GM12878 (cell line): Measurements from ENCODE around the gene KIF5C. TPM values are rescaled to one million over a fixed set of nuclear protein-coding genes. Genes with fewer than 3 reads are reported as not detected.

ENCODE experiments used
- ATAC-seq: fragments of 200-7000 bp; cut with Tn5 transposase; 3 replicates; pipeline ENCODE4 v1.9.1; 2020; ENCODE audit warnings: mild to moderate bottlenecking, moderate library complexity
- BruUV-seq: library from RNA; stranded (reverse); fragments of 400-500 nt; replicated peaks from 2 replicates; lab custom pipeline; 2021; lab: Mats Ljungman, UMichigan
- CTCF ChIA-PET: fragments of 300-600 bp; sonication (Branson Sonifier 250); formaldehyde crosslinking; extraction: SDS; loops from one replicate; lab custom pipeline; 2021; ENCODE audit warnings: inconsistent platforms; lab: Yijun Ruan, JAX
- POLR2A ChIA-PET: fragments of 350-600 bp; formaldehyde crosslinking; extraction: SDS; loops from one replicate; lab custom pipeline; 2021; ENCODE audit warnings: inconsistent platforms; lab: Charles Lee
- RAD21 ChIA-PET: fragments of 300-600 bp; sonication (Branson Sonifier 250); formaldehyde crosslinking; loops from one replicate; lab custom pipeline; 2023; ENCODE audit warnings: antibody characterized with exemption; ENCODE audit not compliant: unreplicated experiment; lab: Charles Lee
- SMC1A ChIA-PET: fragments of 300-600 bp; sonication (Branson Sonifier 250); formaldehyde crosslinking; loops from one replicate; lab custom pipeline; 2023; ENCODE audit not compliant: unreplicated experiment, uncharacterized antibody; lab: Charles Lee
- DNase-seq: peaks from one replicate; pipeline ENCODE4 v3.0.0-alpha.2; 2011; ENCODE audit warnings: low read depth, low spot score
- FAIRE-seq: peaks from 3 replicates; lab custom pipeline; 2011; peaks lifted over from hg19 to GRCh38; lab: Jason Lieb, UNC
- H2AFZ ChIP-seq: 2 replicates; pipeline ENCODE4 v1.6.0; 2011; ENCODE audit warnings: low read depth, low read length, control low read depth; ENCODE audit not compliant: control insufficient read depth
- H3K27ac ChIP-seq: 2 replicates; pipeline ENCODE4 v1.5.1; 2011; ENCODE audit warnings: control low read depth; ENCODE audit not compliant: control insufficient read depth, insufficient read depth
- H3K27me3 ChIP-seq, 2 experiments: replicated peaks in 1 of 2; 2 replicates each; pipeline versions ENCODE4 v1.6.0 to v1.6.1; 2011; ENCODE audit warnings: low read length in 1 of 2; ENCODE audit not compliant: control insufficient read depth in 2 of 2, insufficient read depth in 2 of 2
- H3K36me3 ChIP-seq, 2 experiments: 2 replicates each; pipeline ENCODE4 v1.5.1; 2011; ENCODE audit warnings: low read length in 1 of 2; ENCODE audit not compliant: control insufficient read depth in 2 of 2, insufficient read depth in 2 of 2
- H3K4me1 ChIP-seq: 2 replicates; pipeline ENCODE4 v1.6.1; 2011; ENCODE audit warnings: mild to moderate bottlenecking, low read length, moderate library complexity, mixed read lengths; ENCODE audit not compliant: control insufficient read depth, insufficient read depth
- H3K4me2 ChIP-seq: 2 replicates; pipeline ENCODE4 v1.6.0; 2011; ENCODE audit warnings: control low read depth; ENCODE audit not compliant: control insufficient read depth, insufficient read depth
- H3K4me3 ChIP-seq: fragments of 200-600 bp; sonication (generic); 2 replicates; pipeline ENCODE4 v1.5.1; 2016
- H3K79me2 ChIP-seq: 2 replicates; pipeline ENCODE4 v1.6.0; 2011; ENCODE audit warnings: low read length; ENCODE audit not compliant: control insufficient read depth, insufficient read depth
- H3K9ac ChIP-seq: 2 replicates; pipeline ENCODE4 v1.8.0; 2011; ENCODE audit warnings: low read length, control low read depth, mixed read lengths; ENCODE audit not compliant: control insufficient read depth, insufficient read depth
- H3K9me3 ChIP-seq: replicated peaks from 3 replicates; pipeline ENCODE4 v1.5.1; 2011; ENCODE audit warnings: mild to moderate bottlenecking, low read length; ENCODE audit not compliant: control insufficient read depth, insufficient read depth
- H4K20me1 ChIP-seq: 2 replicates; pipeline ENCODE4 v1.6.0; 2011; ENCODE audit not compliant: control insufficient read depth, insufficient read depth
- HDGF ChIP-seq: fragments of 450-650 bp; IDR thresholded peaks from 2 replicates; pipeline ENCODE4 v1.6.1; 2016; ENCODE audit warnings: antibody characterized with exemption
- WGBS: methylation state at CpG from one replicate; pipeline ENCODE4 v1.1.6; 2016; ENCODE audit warnings: low lambda C conversion rate; ENCODE audit not compliant: insufficient replicate concordance, insufficient coverage; ENCODE audit errors: missing lambda C conversion rate; 5-methylcytosine and 5-hydroxymethylcytosine counted together
- in situ Hi-C: fragments of 300-500 bp; cut with MboI; formaldehyde crosslinking; loops from 9 replicates; pipeline ENCODE4 v1.14.3; 2018; ENCODE audit warnings: mixed read lengths
- intact Hi-C: fragments of 100-400 bp; cut with micrococcal nuclease; formaldehyde crosslinking; loops from one replicate; pipeline ENCODE4 v1.14.2; 2022; ENCODE audit not compliant: unreplicated experiment
- polyA plus RNA-seq, 11 experiments: library from polyadenylated mRNA; depleted of rRNA in 4 of 11; unstranded in 6 of 11; stranded (reverse) in 5 of 11; fragments of >200 nt; fragmentation: Nextera tagmentation in 4 of 11; fragmentation: Illumina TruSeq in 1 of 11; extraction: Ambion mirVana in 4 of 11; extraction: Trizol in 1 of 11; gene quantifications; 1 replicate in 1 of 11; 2 replicates in 10 of 11; pipeline versions ENCODE4 v1.2.1 to v1.2.3, GENCODE V29; 2011 to 2016; ENCODE audit warnings: inconsistent platforms in 2 of 11, missing spikeins in 2 of 11, low read depth in 1 of 11
- small RNA-seq: library from RNA; depleted of rRNA; stranded (forward); fragments of <200 nt; gene quantifications from one replicate; pipeline ENCODE3, GENCODE V24; 2014
- total RNA-seq, 4 experiments: library from RNA; depleted of rRNA in 3 of 4; stranded (reverse); fragments of >200 nt in 3 of 4; fragmentation: Illumina TruSeq in 1 of 4; extraction: Trizol in 1 of 4; gene quantifications; 2 replicates each; pipeline versions ENCODE4 v1.2.1 to v1.2.3, GENCODE V29; 2013 to 2021

Gene KIF5C
- total and polyA plus RNA-seq, 10 of the 15 experiments (the other 5 are each of a cell fraction or from before 2014, with no cell fraction given) = 0.08 to 0.49 (median 0.24) TPM

DNA sequence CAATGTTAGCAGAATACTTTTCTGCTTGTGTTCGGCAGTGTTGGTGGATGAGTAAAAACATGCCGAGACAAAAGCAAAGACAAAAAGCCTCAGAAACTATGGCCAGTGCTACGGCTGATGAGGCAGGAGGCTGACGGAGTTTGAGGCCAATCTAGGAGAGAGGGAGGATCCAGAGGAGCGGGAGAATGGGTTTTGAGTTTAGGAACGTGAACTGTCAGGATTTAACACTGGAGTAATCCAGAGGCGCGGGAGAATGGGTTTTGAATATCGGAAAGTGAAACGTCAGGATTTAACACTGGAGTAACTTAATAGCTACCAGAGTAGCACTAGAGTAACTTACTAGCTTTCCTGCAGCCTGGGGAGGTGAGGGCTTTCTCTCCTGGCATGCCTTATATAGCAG lies 200.8 kb downstream of the KIF5C start:
- no peak overlapping the region for H3K27ac ChIP-seq
- CTCF ChIA-PET = no interaction called here
- no peaks in the 10 kb centered on the region for H3K36me3 ChIP-seq
- no peaks in the 10 kb centered on the region for H3K27me3 ChIP-seq
- H3K9ac ChIP-seq = no peak overlapping the region
- RAD21 ChIA-PET = no interaction called here
- FAIRE-seq = no peak
- H3K4me2 ChIP-seq = no peak overlapping the region
- no peak for TF ChIP-seq HDGF
- SMC1A ChIA-PET = no interaction called here
- intact Hi-C loops (no loop called here), in situ Hi-C loops (no loop called here)
- no peak for DNase-seq
- WGBS = 76% methylated on average over 10 of the region's 10 CpGs
- no peaks in the 10 kb centered on the region for H3K79me2 ChIP-seq
- POLR2A ChIA-PET = no interaction called here
- no peak overlapping the region for H2AFZ ChIP-seq
- no peaks in the 10 kb centered on the region for H3K9me3 ChIP-seq
- no peaks in the 10 kb centered on the region for H4K20me1 ChIP-seq
- ATAC-seq = no peak
- no TSS peak for BruUV-seq
- no peaks in the 10 kb centered on the region for H3K4me1 ChIP-seq
- H3K4me3 ChIP-seq = no peak overlapping the region

Small RNA genes lying within 50 kb of the gene (small RNA-seq; reads per million reads assigned to genes)
- gene RNU2-9P (not detected), gene UBBP3 (not detected)

Other genes starting within 250 kb of the KIF5C start
- gene EPC2, start 230.5 kb upstream of the KIF5C start, total RNA-seq (2014; rRNA removed) = 14.4 and 14.6 TPM in 2 replicates
- gene EPC2, start 230.5 kb upstream of the KIF5C start, total RNA-seq (2014; rRNA removed; fragmentation: Illumina TruSeq; extraction: Trizol) = 16.5 and 16.7 TPM in 2 replicates
- 14.8 and 16.1 TPM in 2 replicates for gene EPC2, start 230.5 kb upstream of the KIF5C start, total RNA-seq (2021)
- gene EPC2, start 230.5 kb upstream of the KIF5C start, polyA plus RNA-seq (2011; rRNA removed) = 14.8 and 17.2 TPM in 2 replicates
- gene EPC2, start 230.5 kb upstream of the KIF5C start, polyA plus RNA-seq (2014; fragmentation: Illumina TruSeq; extraction: Trizol) = 13.6 and 18.5 TPM in 2 replicates
- gene EPC2, start 230.5 kb upstream of the KIF5C start, polyA plus RNA-seq (2014; fragmentation: Nextera tagmentation; extraction: Ambion mirVana) = 1 to 10 TPM; 2.0 to 2.6 TPM
- 7.0 and 7.9 TPM in 2 replicates for gene EPC2, start 230.5 kb upstream of the KIF5C start, polyA plus RNA-seq (2014; rRNA removed)
- 1 to 10 TPM; 3.0 to 3.5 TPM for gene EPC2, start 230.5 kb upstream of the KIF5C start, polyA plus RNA-seq (2016; fragmentation: Nextera tagmentation; extraction: Ambion mirVana)
- 2.8 and 4.8 TPM in 2 replicates for gene LYPD6B, start 163.5 kb downstream of the KIF5C start, total RNA-seq (2014; rRNA removed)
- 4.5 and 4.6 TPM in 2 replicates for gene LYPD6B, start 163.5 kb downstream of the KIF5C start, total RNA-seq (2014; rRNA removed; fragmentation: Illumina TruSeq; extraction: Trizol)
- 1.9 and 3.3 TPM in 2 replicates for gene LYPD6B, start 163.5 kb downstream of the KIF5C start, total RNA-seq (2021)
- 1.0 TPM in 2 replicates for gene LYPD6B, start 163.5 kb downstream of the KIF5C start, polyA plus RNA-seq (2011; rRNA removed)
- gene LYPD6B, start 163.5 kb downstream of the KIF5C start, polyA plus RNA-seq (2014; fragmentation: Illumina TruSeq; extraction: Trizol) = 5.9 and 6.6 TPM in 2 replicates
- gene LYPD6B, start 163.5 kb downstream of the KIF5C start, polyA plus RNA-seq (2014; fragmentation: Nextera tagmentation; extraction: Ambion mirVana) = 1 to 10 TPM; 3.4 to 5.2 TPM
- 2.7 and 3.6 TPM in 2 replicates for gene LYPD6B, start 163.5 kb downstream of the KIF5C start, polyA plus RNA-seq (2014; rRNA removed)
- gene LYPD6B, start 163.5 kb downstream of the KIF5C start, polyA plus RNA-seq (2016; fragmentation: Nextera tagmentation; extraction: Ambion mirVana) = 1 to 10 TPM; 5.8 to 5.9 TPM